Endodermal cell (in vitro differentiated cells): ENCODE data around the gene LCN15. TPM values are rescaled to one million over a fixed set of nuclear protein-coding genes. Genes with fewer than 3 reads are reported as not detected.

Experiments used
- DNase-seq: peaks from one replicate; pipeline ENCODE4 v3.0.0-alpha.2; 2017
- H3K27ac ChIP-seq: 2 replicates; pipeline ENCODE4 v1.5.1; 2013; ENCODE audit warnings: mild to moderate bottlenecking, low read depth, low read length, moderate library complexity
- H3K27me3 ChIP-seq: 2 replicates; pipeline ENCODE4 v1.6.1; 2013; ENCODE audit warnings: mild to moderate bottlenecking, low read length, moderate library complexity; ENCODE audit not compliant: insufficient read depth, control insufficient read depth, poor library complexity, severe bottlenecking
- H3K36me3 ChIP-seq: 2 replicates; pipeline ENCODE4 v1.7.0; 2013; ENCODE audit warnings: mild to moderate bottlenecking, low read length, moderate library complexity; ENCODE audit not compliant: control insufficient read depth, insufficient read depth
- H3K4me1 ChIP-seq: one replicate; pipeline ENCODE4 v1.7.0; 2013; ENCODE audit warnings: low read length; ENCODE audit not compliant: control insufficient read depth, insufficient read depth
- H3K4me3 ChIP-seq: 2 replicates; pipeline ENCODE4 v1.5.1; 2013; ENCODE audit warnings: mild to moderate bottlenecking, low read length, moderate library complexity
- H3K9ac ChIP-seq: 2 replicates; pipeline ENCODE4 v1.6.1; 2013; ENCODE audit warnings: mild to moderate bottlenecking, low read length, moderate library complexity; ENCODE audit not compliant: poor library complexity, severe bottlenecking; ENCODE audit errors: extremely low read depth
- H3K9me3 ChIP-seq: 2 replicates; pipeline ENCODE4 v1.6.1; 2013; ENCODE audit warnings: mild to moderate bottlenecking, low read length, moderate library complexity; ENCODE audit not compliant: control insufficient read depth
- H3K27ac Mint-ChIP-seq: 2 replicates; pipeline ENCODE4 v1.8.0; 2020; ENCODE audit warnings: mixed read lengths
- H3K27me3 Mint-ChIP-seq: 2 replicates; pipeline ENCODE4 v1.8.0; 2021; ENCODE audit warnings: mild to moderate bottlenecking, mixed read lengths; ENCODE audit not compliant: insufficient read depth
- H3K36me3 Mint-ChIP-seq: 2 replicates; pipeline ENCODE4 v1.8.0; 2020; ENCODE audit warnings: low read depth, mixed read lengths
- H3K4me1 Mint-ChIP-seq: 2 replicates; pipeline ENCODE4 v1.8.0; 2020; ENCODE audit warnings: mixed read lengths
- H3K4me3 Mint-ChIP-seq: 2 replicates; pipeline ENCODE4 v1.8.0; 2020; ENCODE audit warnings: mild to moderate bottlenecking, moderate library complexity, mixed read lengths
- H3K9me3 Mint-ChIP-seq: 2 replicates; pipeline ENCODE4 v1.8.0; 2020; ENCODE audit warnings: mild to moderate bottlenecking, mixed read lengths
- CTCF ChIP-seq: fragments of 200-600 bp; sonication (generic); conservative IDR thresholded peaks from 2 replicates; pipeline ENCODE4 v1.5.0; 2021; ENCODE audit warnings: antibody characterized with exemption, mild to moderate bottlenecking
- WGBS, 2 experiments: methylation state at CpG; one replicate each; pipeline versions ENCODE4 v1.1.5 to v1.1.7; 2013; ENCODE audit warnings: missing lambda C conversion rate in 2 of 2, mixed read lengths in 1 of 2; ENCODE audit not compliant: insufficient coverage in 1 of 2, insufficient read length in 1 of 2; 5-methylcytosine and 5-hydroxymethylcytosine counted together
- total RNA-seq, 2 donors: library from RNA; stranded (reverse); fragmentation: NEBNext Ultra II Directional in 1 of 2; extraction: Animal tissue kit (Norgen Biotek cat#: 25700) in 1 of 2; gene quantifications; 2 replicates in 1 of 2; 3 replicates in 1 of 2; pipeline ENCODE4 v1.2.1, GENCODE V29; 2021

The LCN15 gene
- total RNA-seq, 2 donors from 2014 or later, result 0.51 to 1.2 TPM

GRCh38 chr9:136754059-136754572, 10.2 kb downstream of the LCN15 start:
- no peak overlapping the region for H3K27ac ChIP-seq
- WGBS, 2 experiments, result 92 to 93% methylated on average over 14 to 17 of the region's 17 CpGs

GRCh38 chr9:136753371-136754058, 10.8 kb downstream of the LCN15 start:
- H3K9ac ChIP-seq, result no peak overlapping the region
- H3K36me3 Mint-ChIP-seq, result peaks cover 2% of the 10 kb centered on the region

More at GRCh38 chr9:136754059-136754572, 10.2 kb downstream of the LCN15 start:
- Mint-ChIP-seq H3K4me3 (no peak overlapping the region), H3K36me3 (peaks cover 2% of the 10 kb centered on the region), H3K9me3 (peaks cover 33% of the 10 kb centered on the region), H3K27me3 (peaks cover 16% of the 10 kb centered on the region), H3K4me1 (no peaks in the 10 kb centered on the region), H3K27ac (no peak overlapping the region)
- TF ChIP-seq CTCF, result no peak
- Histone ChIP-seq H3K4me1 (no peaks in the 10 kb centered on the region), H3K4me3 (no peak overlapping the region), H3K9me3 (peaks cover 15% of the 10 kb centered on the region), H3K36me3 (no peaks in the 10 kb centered on the region), H3K27me3 (no peaks in the 10 kb centered on the region), H3K9ac (no peak overlapping the region)
- DNase-seq, result no peak

GRCh38 chr9:136751814-136752213, 12.5 kb downstream of the LCN15 start:
- TF ChIP-seq CTCF, result no peak
- Histone ChIP-seq H3K36me3 (no peaks in the 10 kb centered on the region), H3K9ac (no peak overlapping the region), H3K4me1 (no peaks in the 10 kb centered on the region), H3K27me3 (no peaks in the 10 kb centered on the region), H3K9me3 (peaks cover 15% of the 10 kb centered on the region), H3K4me3 (no peak overlapping the region), H3K27ac (no peak overlapping the region)
- Mint-ChIP-seq H3K4me3 (no peak overlapping the region), H3K27ac (no peak overlapping the region), H3K27me3 (peaks cover 18% of the 10 kb centered on the region), H3K36me3 (peaks cover 2% of the 10 kb centered on the region), H3K9me3 (peaks cover 33% of the 10 kb centered on the region), H3K4me1 (no peaks in the 10 kb centered on the region)
- DNase-seq, result no peak

More at GRCh38 chr9:136753371-136754058, 10.8 kb downstream of the LCN15 start:
- Histone ChIP-seq H3K27ac (no peak overlapping the region), H3K36me3 (no peaks in the 10 kb centered on the region), H3K27me3 (no peaks in the 10 kb centered on the region), H3K9me3 (peaks cover 15% of the 10 kb centered on the region), H3K4me1 (no peaks in the 10 kb centered on the region), H3K4me3 (no peak overlapping the region)
- Mint-ChIP-seq H3K27ac (no peak overlapping the region), H3K9me3 (peaks cover 33% of the 10 kb centered on the region), H3K4me3 (no peak overlapping the region), H3K4me1 (no peaks in the 10 kb centered on the region), H3K27me3 (peaks cover 16% of the 10 kb centered on the region)
- 82 to 87% methylated on average over 28 to 31 of the region's 31 CpGs for WGBS, 2 experiments
- no peak for TF ChIP-seq CTCF
- no peak for DNase-seq
